Suprapubic skin (tissue), 4 donors: ENCODE results near the gene CADPS2. TPM values are rescaled to one million over a fixed set of nuclear protein-coding genes. Genes with fewer than 3 reads are reported as not detected.

ENCODE experiments used
- DNase-seq, 2 donors: peaks; one replicate each; pipeline ENCODE4 v3.0.0-alpha.2; 2019; ENCODE audit warnings: low spot score in 2 of 2
- H3K27ac ChIP-seq: fragments of 200-600 bp; sonication (generic); one replicate; pipeline ENCODE4 v1.5.1; 2019
- H3K27me3 ChIP-seq: fragments of 200-600 bp; sonication (generic); one replicate; pipeline ENCODE4 v1.5.1; 2019
- H3K36me3 ChIP-seq: fragments of 200-600 bp; sonication (generic); one replicate; pipeline ENCODE4 v1.5.1; 2019
- H3K4me1 ChIP-seq: fragments of 200-600 bp; sonication (generic); one replicate; pipeline ENCODE4 v1.5.1; 2019
- H3K4me3 ChIP-seq: fragments of 200-600 bp; sonication (generic); one replicate; pipeline ENCODE4 v1.5.1; 2019; ENCODE audit warnings: mild to moderate bottlenecking
- H3K9me3 ChIP-seq: fragments of 200-600 bp; sonication (generic); one replicate; pipeline ENCODE4 v1.5.1; 2019
- CTCF ChIP-seq, 2 donors: fragments of 200-600 bp in 1 of 2; fragments of 450-650 bp in 1 of 2; sonication (generic) in 1 of 2; IDR thresholded peaks; one replicate each; pipeline ENCODE4 v1.5.1; 2016 to 2019; ENCODE audit warnings: antibody characterized with exemption in 2 of 2, mild to moderate bottlenecking in 1 of 2, moderate library complexity in 1 of 2
- EP300 ChIP-seq: sonication (generic); formaldehyde crosslinking; IDR thresholded peaks from one replicate; pipeline ENCODE4 v1.6.1; 2017; ENCODE audit warnings: antibody characterized with exemption
- POLR2A ChIP-seq, 2 donors: fragments of 450-650 bp; IDR thresholded peaks; one replicate each; pipeline ENCODE4 v1.6.1; 2017; ENCODE audit warnings: antibody characterized with exemption in 2 of 2, mild to moderate bottlenecking in 2 of 2, moderate library complexity in 2 of 2
- POLR2AphosphoS5 ChIP-seq, 3 donors: sonication (generic); formaldehyde crosslinking; IDR thresholded peaks; one replicate each; pipeline ENCODE4 v1.6.1; 2017; ENCODE audit warnings: antibody characterized with exemption in 3 of 3
- WGBS: methylation state at CpG from one replicate; pipeline ENCODE4 v1.1.5; 2018; 5-methylcytosine and 5-hydroxymethylcytosine counted together
- total RNA-seq, 4 donors: library from RNA; depleted of rRNA; stranded (reverse); fragments of >200 nt; gene quantifications; one replicate each; pipeline ENCODE4 v1.1.0, GENCODE V29; 2016

CADPS2 gene
- total RNA-seq, 4 donors from 2014 or later = 3.9 to 9.8 (median 8.1) TPM

GRCh38 chr7:122663733-122664132, 222.5 kb downstream of the CADPS2 start:
- Histone ChIP-seq H3K27me3 (no peaks in the 10 kb centered on the region), H3K9me3 (no peaks in the 10 kb centered on the region), H3K4me3 (no peak overlapping the region), H3K36me3 (no peaks in the 10 kb centered on the region), H3K4me1 (no peaks in the 10 kb centered on the region), H3K27ac (no peak overlapping the region)
- WGBS = 80% methylated on average over 2 of the region's 2 CpGs
- TF ChIP-seq POLR2A (IDR thresholded peaks at IDR 0.05) (no peak), POLR2AphosphoS5 (IDR thresholded peaks at IDR 0.05) (no peak), CTCF (IDR thresholded peaks at IDR 0.05) (no peak), EP300 (no peak)
- no peak for DNase-seq

GRCh38 chr7:122658856-122659255, 227.4 kb downstream of the CADPS2 start:
- no peaks in the 10 kb centered on the region for H3K4me1 ChIP-seq
- TF ChIP-seq POLR2A (IDR thresholded peaks at IDR 0.05) (no peak), CTCF (IDR thresholded peaks at IDR 0.05) (no peak), POLR2AphosphoS5 (IDR thresholded peaks at IDR 0.05) (no peak), EP300 (no peak)
- no peaks in the 10 kb centered on the region for H3K27me3 ChIP-seq
- no peak overlapping the region for H3K4me3 ChIP-seq
- 79% methylated on average over 2 of the region's 2 CpGs for WGBS
- H3K9me3 ChIP-seq = no peaks in the 10 kb centered on the region
- H3K27ac ChIP-seq = no peak overlapping the region
- no peak for DNase-seq
- no peaks in the 10 kb centered on the region for H3K36me3 ChIP-seq

- Histone ChIP-seq H3K36me3 (no peaks in the 10 kb centered on the region), H3K4me3 (no peak overlapping the region), H3K27ac (no peak overlapping the region), H3K4me1 (no peaks in the 10 kb centered on the region), H3K9me3 (no peaks in the 10 kb centered on the region), H3K27me3 (no peaks in the 10 kb centered on the region)
- no peak for TF ChIP-seq POLR2A (IDR thresholded peaks at IDR 0.05)
- TF ChIP-seq POLR2AphosphoS5 (IDR thresholded peaks at IDR 0.05) = no peak
- no peak for TF ChIP-seq CTCF (IDR thresholded peaks at IDR 0.05)
- TF ChIP-seq EP300 = no peak
- whole genome bisulfite sequencing = 80% methylated on average over 5 of the region's 5 CpGs
- no peak for DNase-seq
Observed at GRCh38 chr7:122653685-122654084, 232.6 kb downstream of the CADPS2 start.

GRCh38 chr7:122652876-122653275, 233.4 kb downstream of the CADPS2 start:
- H3K4me1 ChIP-seq = no peaks in the 10 kb centered on the region
- H3K4me3 ChIP-seq = no peak overlapping the region
- H3K36me3 ChIP-seq = no peaks in the 10 kb centered on the region
- no peaks in the 10 kb centered on the region for H3K27me3 ChIP-seq
- 26% methylated on average over 4 of the region's 4 CpGs for whole genome bisulfite sequencing
- no peaks in the 10 kb centered on the region for H3K9me3 ChIP-seq
- no peak for DNase-seq
- H3K27ac ChIP-seq = no peak overlapping the region
- TF ChIP-seq CTCF (IDR thresholded peaks at IDR 0.05) (no peak), EP300 (no peak), POLR2AphosphoS5 (IDR thresholded peaks at IDR 0.05) (no peak), POLR2A (IDR thresholded peaks at IDR 0.05) (no peak)

- DNase-seq = no peak
- H3K4me1 ChIP-seq = no peaks in the 10 kb centered on the region
- TF ChIP-seq POLR2AphosphoS5 (IDR thresholded peaks at IDR 0.05) (no peak), EP300 (no peak), POLR2A (IDR thresholded peaks at IDR 0.05) (no peak), CTCF (IDR thresholded peaks at IDR 0.05) (no peak)
- WGBS = 46% methylated on average over 2 of the region's 2 CpGs
- H3K27ac ChIP-seq = no peak overlapping the region
- H3K9me3 ChIP-seq = no peaks in the 10 kb centered on the region
- no peaks in the 10 kb centered on the region for H3K36me3 ChIP-seq
- no peaks in the 10 kb centered on the region for H3K27me3 ChIP-seq
- no peak overlapping the region for H3K4me3 ChIP-seq
Observed at GRCh38 chr7:122651451-122651850, 234.8 kb downstream of the CADPS2 start.
